ENCODE measurements around the gene LRP1. TPM values are rescaled to one million over a fixed set of nuclear protein-coding genes. Genes with fewer than 3 reads are reported as not detected.
A peak's percentile ranks its signal among the peaks of the same experiment; 100 is the strongest.

The LRP1 gene
- total and polyA plus RNA-seq, 2 experiments from 2014 or later: 26.6 to 145 TPM

DNA sequence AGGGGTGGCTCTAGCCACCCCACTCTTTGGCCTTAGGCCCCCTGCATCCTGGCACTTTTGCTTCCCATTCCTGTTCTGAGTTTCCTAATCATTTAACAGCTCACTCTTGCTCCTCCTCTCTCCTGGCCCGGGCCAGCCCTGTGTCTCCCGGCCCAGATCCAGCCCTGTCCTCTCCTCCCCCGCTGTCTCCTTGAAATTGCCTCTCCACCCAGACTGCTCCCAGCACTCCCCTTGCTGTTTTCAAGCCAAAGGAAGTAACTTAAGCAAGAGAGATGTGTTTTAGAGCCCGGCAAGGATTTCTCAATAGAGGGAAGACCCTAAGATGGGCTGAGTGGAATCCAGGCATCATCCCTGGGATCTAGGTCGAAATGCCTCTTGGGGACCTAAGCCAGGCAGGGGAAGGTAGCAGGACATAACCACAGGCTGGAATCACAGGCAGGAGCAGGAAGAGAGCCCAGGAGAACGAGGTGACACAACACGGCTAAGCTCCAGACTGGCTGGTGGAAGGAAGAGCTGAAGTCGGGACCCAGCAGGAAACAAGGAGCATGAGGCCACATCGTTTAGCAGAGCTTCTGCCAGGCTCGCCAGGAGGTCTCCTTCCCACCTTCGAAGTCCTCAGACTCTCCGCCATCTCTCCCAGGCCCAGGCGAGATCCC lies 21.1 kb downstream of the LRP1 start:
- Histone ChIP-seq H3K4me1 (ENCODE audit: insufficient read depth) (no peaks in the 10 kb centered on the region), H3K4me3 (no peak overlapping the region), H3K27ac (ENCODE audit: low read depth) (peak overlapping the region; percentile 59; the same call in 1 of the 2 replicates), H3K36me3 (ENCODE audit: insufficient read depth) (peaks cover 5% of the 10 kb centered on the region; the same call in 1 of the 2 replicates), H3F3A (replicated peaks; ENCODE audit: low read depth) (0 out of 2 replicates have a peak, but pooled peaks cover 3% of the 10 kb centered on the region), H3K27me3 (ENCODE audit: insufficient read depth) (no peaks in the 10 kb centered on the region), H3K79me2 (replicated peaks; ENCODE audit: insufficient read depth) (no peaks in the 10 kb centered on the region), H3K9me2 (ENCODE audit: insufficient read depth) (no peaks in the 10 kb centered on the region), H2AFZ (no peak overlapping the region), H4K20me1 (replicated peaks; ENCODE audit: insufficient read depth) (peaks cover 5% of the 10 kb centered on the region), H3K4me2 (no peak overlapping the region)
- DNase-seq (ENCODE audit: low spot score) (no peak), ATAC-seq (no peak)
- Mint-ChIP-seq H3K9me3 (no peaks in the 10 kb centered on the region), H3K27ac (no peak overlapping the region), H3K27me3 (ENCODE audit: insufficient read depth, low read depth, poor library complexity) (peaks cover 17% of the 10 kb centered on the region), H3K36me3 (ENCODE audit: low read depth) (peaks cover 85% of the 10 kb centered on the region), H3K4me3 (no peak overlapping the region), H3K4me1 (peaks cover 47% of the 10 kb centered on the region)
- TF ChIP-seq ZNF114 (CRISPR knock-in tag; IDR thresholded peaks at IDR 0.05) (no peak), EZH2 (IDR thresholded peaks at IDR 0.05; ENCODE audit: low read depth, unreplicated experiment) (no peak), NANOG (IDR thresholded peaks at IDR 0.05; ENCODE audit: borderline replicate concordance) (no peak), CTCF (conservative IDR thresholded peaks at IDR 0.05; ENCODE audit: low read depth in 2 of 2) (no peak), EZH2phosphoT487 (IDR thresholded peaks at IDR 0.05; ENCODE audit: unreplicated experiment) (no peak), CREB1 (CRISPR knock-in tag; IDR thresholded peaks at IDR 0.05; ENCODE audit: low read depth) (no peak), POLR2AphosphoS5 (IDR thresholded peaks at IDR 0.05; ENCODE audit: low read depth) (no peak)
- TF ChIP-seq, protein P1, sequence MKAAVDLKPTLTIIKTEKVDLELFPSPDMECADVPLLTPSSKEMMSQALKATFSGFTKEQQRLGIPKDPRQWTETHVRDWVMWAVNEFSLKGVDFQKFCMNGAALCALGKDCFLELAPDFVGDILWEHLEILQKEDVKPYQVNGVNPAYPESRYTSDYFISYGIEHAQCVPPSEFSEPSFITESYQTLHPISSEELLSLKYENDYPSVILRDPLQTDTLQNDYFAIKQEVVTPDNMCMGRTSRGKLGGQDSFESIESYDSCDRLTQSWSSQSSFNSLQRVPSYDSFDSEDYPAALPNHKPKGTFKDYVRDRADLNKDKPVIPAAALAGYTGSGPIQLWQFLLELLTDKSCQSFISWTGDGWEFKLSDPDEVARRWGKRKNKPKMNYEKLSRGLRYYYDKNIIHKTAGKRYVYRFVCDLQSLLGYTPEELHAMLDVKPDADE (IDR thresholded peaks at IDR 0.05): no peak
- TF ChIP-seq, protein P2, sequence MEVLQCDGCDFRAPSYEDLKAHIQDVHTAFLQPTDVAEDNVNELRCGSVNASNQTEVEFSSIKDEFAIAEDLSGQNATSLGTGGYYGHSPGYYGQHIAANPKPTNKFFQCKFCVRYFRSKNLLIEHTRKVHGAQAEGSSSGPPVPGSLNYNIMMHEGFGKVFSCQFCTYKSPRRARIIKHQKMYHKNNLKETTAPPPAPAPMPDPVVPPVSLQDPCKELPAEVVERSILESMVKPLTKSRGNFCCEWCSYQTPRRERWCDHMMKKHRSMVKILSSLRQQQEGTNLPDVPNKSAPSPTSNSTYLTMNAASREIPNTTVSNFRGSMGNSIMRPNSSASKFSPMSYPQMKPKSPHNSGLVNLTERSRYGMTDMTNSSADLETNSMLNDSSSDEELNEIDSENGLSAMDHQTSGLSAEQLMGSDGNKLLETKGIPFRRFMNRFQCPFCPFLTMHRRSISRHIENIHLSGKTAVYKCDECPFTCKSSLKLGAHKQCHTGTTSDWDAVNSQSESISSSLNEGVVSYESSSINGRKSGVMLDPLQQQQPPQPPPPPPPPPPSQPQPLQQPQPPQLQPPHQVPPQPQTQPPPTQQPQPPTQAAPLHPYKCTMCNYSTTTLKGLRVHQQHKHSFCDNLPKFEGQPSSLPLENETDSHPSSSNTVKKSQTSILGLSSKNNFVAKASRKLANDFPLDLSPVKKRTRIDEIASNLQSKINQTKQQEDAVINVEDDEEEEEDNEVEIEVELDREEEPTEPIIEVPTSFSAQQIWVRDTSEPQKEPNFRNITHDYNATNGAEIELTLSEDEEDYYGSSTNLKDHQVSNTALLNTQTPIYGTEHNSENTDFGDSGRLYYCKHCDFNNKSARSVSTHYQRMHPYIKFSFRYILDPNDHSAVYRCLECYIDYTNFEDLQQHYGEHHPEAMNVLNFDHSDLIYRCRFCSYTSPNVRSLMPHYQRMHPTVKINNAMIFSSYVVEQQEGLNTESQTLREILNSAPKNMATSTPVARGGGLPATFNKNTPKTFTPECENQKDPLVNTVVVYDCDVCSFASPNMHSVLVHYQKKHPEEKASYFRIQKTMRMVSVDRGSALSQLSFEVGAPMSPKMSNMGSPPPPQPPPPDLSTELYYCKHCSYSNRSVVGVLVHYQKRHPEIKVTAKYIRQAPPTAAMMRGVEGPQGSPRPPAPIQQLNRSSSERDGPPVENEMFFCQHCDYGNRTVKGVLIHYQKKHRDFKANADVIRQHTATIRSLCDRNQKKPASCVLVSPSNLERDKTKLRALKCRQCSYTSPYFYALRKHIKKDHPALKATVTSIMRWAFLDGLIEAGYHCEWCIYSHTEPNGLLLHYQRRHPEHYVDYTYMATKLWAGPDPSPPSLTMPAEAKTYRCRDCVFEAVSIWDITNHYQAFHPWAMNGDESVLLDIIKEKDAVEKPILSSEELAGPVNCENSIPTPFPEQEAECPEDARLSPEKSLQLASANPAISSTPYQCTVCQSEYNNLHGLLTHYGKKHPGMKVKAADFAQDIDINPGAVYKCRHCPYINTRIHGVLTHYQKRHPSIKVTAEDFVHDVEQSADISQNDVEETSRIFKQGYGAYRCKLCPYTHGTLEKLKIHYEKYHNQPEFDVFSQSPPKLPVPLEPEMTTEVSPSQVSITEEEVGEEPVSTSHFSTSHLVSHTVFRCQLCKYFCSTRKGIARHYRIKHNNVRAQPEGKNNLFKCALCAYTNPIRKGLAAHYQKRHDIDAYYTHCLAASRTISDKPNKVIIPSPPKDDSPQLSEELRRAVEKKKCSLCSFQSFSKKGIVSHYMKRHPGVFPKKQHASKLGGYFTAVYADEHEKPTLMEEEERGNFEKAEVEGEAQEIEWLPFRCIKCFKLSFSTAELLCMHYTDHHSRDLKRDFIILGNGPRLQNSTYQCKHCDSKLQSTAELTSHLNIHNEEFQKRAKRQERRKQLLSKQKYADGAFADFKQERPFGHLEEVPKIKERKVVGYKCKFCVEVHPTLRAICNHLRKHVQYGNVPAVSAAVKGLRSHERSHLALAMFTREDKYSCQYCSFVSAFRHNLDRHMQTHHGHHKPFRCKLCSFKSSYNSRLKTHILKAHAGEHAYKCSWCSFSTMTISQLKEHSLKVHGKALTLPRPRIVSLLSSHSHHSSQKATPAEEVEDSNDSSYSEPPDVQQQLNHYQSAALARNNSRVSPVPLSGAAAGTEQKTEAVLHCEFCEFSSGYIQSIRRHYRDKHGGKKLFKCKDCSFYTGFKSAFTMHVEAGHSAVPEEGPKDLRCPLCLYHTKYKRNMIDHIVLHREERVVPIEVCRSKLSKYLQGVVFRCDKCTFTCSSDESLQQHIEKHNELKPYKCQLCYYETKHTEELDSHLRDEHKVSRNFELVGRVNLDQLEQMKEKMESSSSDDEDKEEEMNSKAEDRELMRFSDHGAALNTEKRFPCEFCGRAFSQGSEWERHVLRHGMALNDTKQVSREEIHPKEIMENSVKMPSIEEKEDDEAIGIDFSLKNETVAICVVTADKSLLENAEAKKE (CRISPR knock-in tag; IDR thresholded peaks at IDR 0.05): no peak
